ENCODE data around the gene SLC25A21. TPM values are rescaled to one million over a fixed set of nuclear protein-coding genes. Genes with fewer than 3 reads are reported as not detected.

SLC25A21 gene
- total RNA-seq, 1 donor from 2014 or later, result 0.91 TPM

GRCh38 chr14:37116933-37117849 is 55.2 kb downstream of the SLC25A21 start:
- no peak overlapping the region for H3K4me3 Mint-ChIP-seq (ENCODE audit: unreplicated experiment)
- no peaks in the 10 kb centered on the region for H3K27me3 Mint-ChIP-seq (ENCODE audit: unreplicated experiment)
- TF ChIP-seq CTCF (IDR thresholded peaks at IDR 0.05; ENCODE audit: partially characterized antibody, unreplicated experiment), result no peak
- DNase-seq, result no peak
- H3K27ac Mint-ChIP-seq (ENCODE audit: unreplicated experiment), result no peak overlapping the region
- H3K36me3 Mint-ChIP-seq (ENCODE audit: unreplicated experiment), result no peaks in the 10 kb centered on the region
- no peaks in the 10 kb centered on the region for H3K4me1 Mint-ChIP-seq (ENCODE audit: low read depth, unreplicated experiment)
- no peaks in the 10 kb centered on the region for H3K9me3 Mint-ChIP-seq (ENCODE audit: unreplicated experiment)

- Mint-ChIP-seq H3K27ac (ENCODE audit: unreplicated experiment) (no peak overlapping the region), H3K27me3 (ENCODE audit: unreplicated experiment) (no peaks in the 10 kb centered on the region), H3K36me3 (ENCODE audit: unreplicated experiment) (no peaks in the 10 kb centered on the region), H3K4me3 (ENCODE audit: unreplicated experiment) (no peak overlapping the region), H3K9me3 (ENCODE audit: unreplicated experiment) (no peaks in the 10 kb centered on the region), H3K4me1 (ENCODE audit: low read depth, unreplicated experiment) (no peaks in the 10 kb centered on the region)
- DNase-seq, result no peak
- no peak for TF ChIP-seq CTCF (IDR thresholded peaks at IDR 0.05; ENCODE audit: partially characterized antibody, unreplicated experiment)
Observed at GRCh38 chr14:37115406-37115805, 57.0 kb downstream of the SLC25A21 start.

GRCh38 chr14:37114559-37114958 is 57.8 kb downstream of the SLC25A21 start:
- H3K9me3 Mint-ChIP-seq (ENCODE audit: unreplicated experiment), result no peaks in the 10 kb centered on the region
- no peaks in the 10 kb centered on the region for H3K36me3 Mint-ChIP-seq (ENCODE audit: unreplicated experiment)
- no peak overlapping the region for H3K4me3 Mint-ChIP-seq (ENCODE audit: unreplicated experiment)
- H3K4me1 Mint-ChIP-seq (ENCODE audit: low read depth, unreplicated experiment), result no peaks in the 10 kb centered on the region
- no peaks in the 10 kb centered on the region for H3K27me3 Mint-ChIP-seq (ENCODE audit: unreplicated experiment)
- H3K27ac Mint-ChIP-seq (ENCODE audit: unreplicated experiment), result no peak overlapping the region
- no peak for DNase-seq
- TF ChIP-seq CTCF (IDR thresholded peaks at IDR 0.05; ENCODE audit: partially characterized antibody, unreplicated experiment), result no peak

- no peak for TF ChIP-seq CTCF (IDR thresholded peaks at IDR 0.05; ENCODE audit: partially characterized antibody, unreplicated experiment)
- DNase-seq, result no peak
- no peak overlapping the region for H3K4me3 Mint-ChIP-seq (ENCODE audit: unreplicated experiment)
- no peak overlapping the region for H3K27ac Mint-ChIP-seq (ENCODE audit: unreplicated experiment)
- no peaks in the 10 kb centered on the region for H3K27me3 Mint-ChIP-seq (ENCODE audit: unreplicated experiment)
- H3K9me3 Mint-ChIP-seq (ENCODE audit: unreplicated experiment), result no peaks in the 10 kb centered on the region
- H3K4me1 Mint-ChIP-seq (ENCODE audit: low read depth, unreplicated experiment), result no peaks in the 10 kb centered on the region
- no peaks in the 10 kb centered on the region for H3K36me3 Mint-ChIP-seq (ENCODE audit: unreplicated experiment)
Observed at GRCh38 chr14:37114002-37114401, 58.4 kb downstream of the SLC25A21 start.

- H3K4me3 Mint-ChIP-seq (ENCODE audit: unreplicated experiment), result no peak overlapping the region
- no peak overlapping the region for H3K27ac Mint-ChIP-seq (ENCODE audit: unreplicated experiment)
- no peaks in the 10 kb centered on the region for H3K36me3 Mint-ChIP-seq (ENCODE audit: unreplicated experiment)
- TF ChIP-seq CTCF (IDR thresholded peaks at IDR 0.05; ENCODE audit: partially characterized antibody, unreplicated experiment), result no peak
- no peaks in the 10 kb centered on the region for H3K4me1 Mint-ChIP-seq (ENCODE audit: low read depth, unreplicated experiment)
- H3K9me3 Mint-ChIP-seq (ENCODE audit: unreplicated experiment), result no peaks in the 10 kb centered on the region
- no peak for DNase-seq
- no peaks in the 10 kb centered on the region for H3K27me3 Mint-ChIP-seq (ENCODE audit: unreplicated experiment)
Observed at GRCh38 chr14:37098132-37098531, 74.3 kb downstream of the SLC25A21 start.
